ENCODE measurements around the gene GALNTL6. TPM values are rescaled to one million over a fixed set of nuclear protein-coding genes. Genes with fewer than 3 reads are reported as not detected.

The GALNTL6 gene
- polyA plus RNA-seq, 1 donor (not counting 4 experiments of a cell fraction or from before 2014, with no cell fraction given) = not detected

GRCh38 chr4:171785388-171785787 lies 27.8 kb upstream of the GALNTL6 start:
- FAIRE-seq (no peak), DNase-seq (ENCODE audit: low read depth, low spot score) (no peak)
- no peaks in the 10 kb centered on the region for H3K79me2 ChIP-seq (ENCODE audit: control insufficient read depth, insufficient read depth, low read length)
- no peak overlapping the region for H3K27ac ChIP-seq (ENCODE audit: control insufficient read depth, insufficient read depth, low read length)
- no peak overlapping the region for H3K9ac ChIP-seq (ENCODE audit: control insufficient read depth, extremely low read depth, insufficient read depth, low read length)
- H3K4me3 ChIP-seq (ENCODE audit: control insufficient read depth in 2 of 3, extremely low read depth in 1 of 3, insufficient read depth in 2 of 3, low read depth in 1 of 3, low read length in 3 of 3) = no peak overlapping the region
- H3K9me1 ChIP-seq (ENCODE audit: control insufficient read depth, extremely low read depth, insufficient read depth, low read length) = no peaks in the 10 kb centered on the region
- H4K20me1 ChIP-seq (ENCODE audit: control insufficient read depth, extremely low read depth, insufficient read depth, low read length) = no peaks in the 10 kb centered on the region
- peaks cover 2% of the 10 kb centered on the region for H3K9me3 ChIP-seq (ENCODE audit: control insufficient read depth, low read depth, low read length)
- H3K36me3 ChIP-seq (ENCODE audit: control insufficient read depth in 2 of 2, extremely low read depth in 1 of 2, insufficient read depth in 2 of 2, low read length in 2 of 2) = no peaks in the 10 kb centered on the region
- TF ChIP-seq, protein P1, sequence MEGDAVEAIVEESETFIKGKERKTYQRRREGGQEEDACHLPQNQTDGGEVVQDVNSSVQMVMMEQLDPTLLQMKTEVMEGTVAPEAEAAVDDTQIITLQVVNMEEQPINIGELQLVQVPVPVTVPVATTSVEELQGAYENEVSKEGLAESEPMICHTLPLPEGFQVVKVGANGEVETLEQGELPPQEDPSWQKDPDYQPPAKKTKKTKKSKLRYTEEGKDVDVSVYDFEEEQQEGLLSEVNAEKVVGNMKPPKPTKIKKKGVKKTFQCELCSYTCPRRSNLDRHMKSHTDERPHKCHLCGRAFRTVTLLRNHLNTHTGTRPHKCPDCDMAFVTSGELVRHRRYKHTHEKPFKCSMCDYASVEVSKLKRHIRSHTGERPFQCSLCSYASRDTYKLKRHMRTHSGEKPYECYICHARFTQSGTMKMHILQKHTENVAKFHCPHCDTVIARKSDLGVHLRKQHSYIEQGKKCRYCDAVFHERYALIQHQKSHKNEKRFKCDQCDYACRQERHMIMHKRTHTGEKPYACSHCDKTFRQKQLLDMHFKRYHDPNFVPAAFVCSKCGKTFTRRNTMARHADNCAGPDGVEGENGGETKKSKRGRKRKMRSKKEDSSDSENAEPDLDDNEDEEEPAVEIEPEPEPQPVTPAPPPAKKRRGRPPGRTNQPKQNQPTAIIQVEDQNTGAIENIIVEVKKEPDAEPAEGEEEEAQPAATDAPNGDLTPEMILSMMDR (optimal IDR thresholded peaks at IDR 0.05 in 1 of 3, IDR thresholded peaks at IDR 0.05 in 1 of 3, conservative IDR thresholded peaks at IDR 0.05 in 1 of 3; ENCODE audit: extremely low read depth in 1 of 3, insufficient read depth in 2 of 3, low read length in 3 of 3) = no peak
- TF ChIP-seq EZH2 (IDR thresholded peaks at IDR 0.05; ENCODE audit: low read length) = no peak
- no peak overlapping the region for H3K4me2 ChIP-seq (ENCODE audit: control insufficient read depth, extremely low read depth, insufficient read depth, low read depth, low read length)
- dilution Hi-C loops (cut with MboI; ENCODE audit: extremely low pct_ligation_motif_present, low sequenced_read_pairs) = no loop called here
- H2AFZ ChIP-seq (ENCODE audit: control insufficient read depth, low read length) = no peak overlapping the region
- no peaks in the 10 kb centered on the region for H3K4me1 ChIP-seq (ENCODE audit: control insufficient read depth, extremely low read depth, insufficient read depth, low read length)
- H3K27me3 ChIP-seq (ENCODE audit: control insufficient read depth, extremely low read depth, insufficient read depth, low read length) = no peaks in the 10 kb centered on the region

GRCh38 chr4:171793723-171794122 lies 19.5 kb upstream of the GALNTL6 start:
- no peaks in the 10 kb centered on the region for H3K79me2 ChIP-seq (ENCODE audit: control insufficient read depth, insufficient read depth, low read length)
- TF ChIP-seq, protein P1 (optimal IDR thresholded peaks at IDR 0.05 in 1 of 3, IDR thresholded peaks at IDR 0.05 in 1 of 3, conservative IDR thresholded peaks at IDR 0.05 in 1 of 3; ENCODE audit: extremely low read depth in 1 of 3, insufficient read depth in 2 of 3, low read length in 3 of 3) = no peak
- TF ChIP-seq EZH2 (IDR thresholded peaks at IDR 0.05; ENCODE audit: low read length) = no peak
- no peak overlapping the region for H3K27ac ChIP-seq (ENCODE audit: control insufficient read depth, insufficient read depth, low read length)
- no peaks in the 10 kb centered on the region for H3K27me3 ChIP-seq (ENCODE audit: control insufficient read depth, extremely low read depth, insufficient read depth, low read length)
- DNase-seq (ENCODE audit: low read depth, low spot score) (no peak), FAIRE-seq (no peak)
- H3K9ac ChIP-seq (ENCODE audit: control insufficient read depth, extremely low read depth, insufficient read depth, low read length) = no peak overlapping the region
- H3K4me3 ChIP-seq (ENCODE audit: control insufficient read depth in 2 of 3, extremely low read depth in 1 of 3, insufficient read depth in 2 of 3, low read depth in 1 of 3, low read length in 3 of 3) = no peak overlapping the region
- no peak overlapping the region for H3K4me2 ChIP-seq (ENCODE audit: control insufficient read depth, extremely low read depth, insufficient read depth, low read depth, low read length)
- no peaks in the 10 kb centered on the region for H4K20me1 ChIP-seq (ENCODE audit: control insufficient read depth, extremely low read depth, insufficient read depth, low read length)
- no peaks in the 10 kb centered on the region for H3K36me3 ChIP-seq (ENCODE audit: control insufficient read depth in 2 of 2, extremely low read depth in 1 of 2, insufficient read depth in 2 of 2, low read length in 2 of 2)
- no peak overlapping the region for H2AFZ ChIP-seq (ENCODE audit: control insufficient read depth, low read length)
- H3K9me3 ChIP-seq (ENCODE audit: control insufficient read depth, low read depth, low read length) = peaks cover 2% of the 10 kb centered on the region
- dilution Hi-C loops (cut with MboI; ENCODE audit: extremely low pct_ligation_motif_present, low sequenced_read_pairs) = no loop called here
- H3K9me1 ChIP-seq (ENCODE audit: control insufficient read depth, extremely low read depth, insufficient read depth, low read length) = no peaks in the 10 kb centered on the region
- H3K4me1 ChIP-seq (ENCODE audit: control insufficient read depth, extremely low read depth, insufficient read depth, low read length) = no peaks in the 10 kb centered on the region

Measured in keratinocyte (primary cell).